Jurkat, Clone E6-1 (cell line): Measurements from ENCODE around the gene ZNF862.

Experiments used
- DNase-seq: peaks from one replicate; pipeline ENCODE4 v3.0.0-alpha.2; 2011; ENCODE audit warnings: low read depth, low spot score
- H3K4me3 ChIP-seq: 2 replicates; pipeline ENCODE4 v1.5.1; 2011; ENCODE audit warnings: mild to moderate bottlenecking, low read length, control low read depth, moderate library complexity

ZNF862 gene

DNA sequence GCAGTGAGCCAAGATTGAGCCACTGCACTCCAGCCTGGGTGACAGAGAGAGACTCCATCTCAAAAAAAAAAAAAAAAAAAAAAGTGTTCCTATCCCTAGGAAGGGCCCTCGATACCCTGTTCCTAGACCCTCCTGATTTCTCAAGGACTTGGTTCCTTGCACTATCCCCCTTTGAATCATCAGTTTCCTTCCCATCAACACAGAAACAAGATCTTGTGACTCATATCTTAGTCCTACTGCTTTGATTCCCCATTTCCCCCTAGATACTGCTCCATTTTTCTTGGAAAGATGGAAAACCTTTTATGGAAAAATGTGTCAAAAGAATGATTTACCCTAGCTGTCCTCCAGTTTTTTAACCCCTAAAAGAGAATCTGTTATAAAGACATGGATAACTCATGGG, 1.7 kb upstream of the ZNF862 start:
- DNase-seq: no peak
- H3K4me3 ChIP-seq: no peak overlapping the region

DNA sequence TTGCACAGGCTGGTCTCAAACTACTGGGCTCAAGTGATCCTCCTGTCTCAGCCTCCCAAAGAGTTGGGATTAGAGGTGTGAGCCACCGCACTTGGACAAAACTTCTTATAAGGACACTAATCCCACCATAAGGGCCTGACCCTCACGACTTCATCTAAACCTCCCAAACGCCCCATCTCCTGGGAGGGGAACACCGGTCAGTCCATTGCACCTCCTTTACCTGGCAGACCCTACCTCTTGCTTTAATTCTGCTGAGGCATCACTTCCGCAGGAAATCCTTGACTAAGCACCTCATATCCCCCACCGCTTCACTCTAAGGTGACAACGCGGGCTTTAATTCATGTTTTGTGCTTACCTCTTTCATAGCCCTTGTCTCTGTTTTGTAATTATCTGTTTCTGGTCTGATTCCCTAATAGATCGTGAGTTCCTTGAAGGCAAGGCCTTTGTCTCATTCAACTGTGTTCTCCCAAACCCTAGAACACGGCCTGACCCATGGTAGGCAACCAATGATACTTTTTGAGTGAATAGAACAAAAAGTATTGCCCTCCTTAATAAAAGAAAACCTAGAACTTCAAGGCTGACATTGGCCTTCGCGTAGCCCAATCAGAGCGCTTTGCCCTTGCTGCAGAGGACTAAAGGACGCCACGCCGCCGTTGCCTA, 481 bp upstream of the ZNF862 start:
- no peak for DNase-seq
- H3K4me3 ChIP-seq: no peak overlapping the region

DNA sequence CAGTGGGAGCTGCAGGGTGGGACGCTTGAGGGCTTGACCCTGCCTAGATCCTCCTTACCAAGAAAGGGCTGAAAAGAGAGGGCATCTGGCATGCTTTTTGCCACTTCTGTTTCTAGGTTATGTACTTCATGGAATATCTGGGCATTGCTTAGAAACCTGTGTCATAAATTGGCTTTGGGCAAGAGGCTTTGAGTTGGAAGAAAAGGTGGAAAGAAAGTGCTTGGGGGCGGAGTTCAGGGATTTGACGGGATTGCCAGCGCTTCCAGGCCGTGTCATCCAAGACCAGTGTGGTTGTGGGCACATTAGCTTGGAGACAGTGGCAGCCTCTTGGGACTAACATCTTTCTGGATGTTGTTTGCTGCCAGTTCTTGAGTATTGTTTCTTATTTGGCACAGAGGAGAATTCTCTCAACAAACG, 825 bp downstream of the ZNF862 start:
- peak overlapping the region; percentile 84 for H3K4me3 ChIP-seq
- DNase-seq: no peak

DNA sequence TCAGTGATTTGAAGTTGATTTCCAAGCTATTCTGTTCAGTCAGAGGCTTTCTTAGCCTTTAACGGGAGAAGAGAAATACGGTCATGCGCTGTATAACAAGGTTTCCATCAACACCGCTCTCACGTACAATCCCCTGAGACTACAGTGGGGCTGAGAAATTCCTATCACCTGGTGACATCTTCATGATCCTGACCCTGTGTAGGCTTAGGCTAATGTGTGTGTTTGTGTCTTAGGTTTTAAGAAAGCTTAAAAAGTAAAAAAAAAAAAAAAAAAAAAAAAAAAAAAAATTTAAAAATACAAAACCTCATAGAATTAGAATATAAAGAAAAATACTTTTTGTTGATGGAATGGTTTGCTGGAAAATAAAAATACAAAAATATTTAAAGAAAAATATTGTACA, 1.8 kb downstream of the ZNF862 start:
- DNase-seq: no peak
- no peak overlapping the region for H3K4me3 ChIP-seq

DNA sequence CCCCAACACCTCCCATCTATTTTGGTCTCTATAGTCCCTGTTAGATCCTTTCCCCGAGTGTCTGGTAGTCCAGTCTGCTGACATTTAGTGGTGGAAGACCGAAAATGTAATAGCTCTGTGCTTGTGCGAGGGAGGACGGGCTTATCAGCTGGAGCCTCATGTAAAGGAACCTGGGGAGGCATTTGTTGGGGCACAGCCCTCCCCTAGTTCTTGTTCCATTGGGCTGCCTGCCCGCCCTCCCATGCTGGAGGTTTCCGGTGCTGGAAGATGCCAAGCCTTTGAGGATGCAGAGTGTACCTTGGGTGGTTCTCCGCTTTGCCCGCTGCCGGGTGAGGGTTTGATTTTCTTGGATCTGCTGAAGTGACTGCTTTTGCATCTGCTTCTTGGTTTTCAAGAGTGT, 5.4 kb downstream of the ZNF862 start:
- no peak overlapping the region for H3K4me3 ChIP-seq
- no peak for DNase-seq

DNA sequence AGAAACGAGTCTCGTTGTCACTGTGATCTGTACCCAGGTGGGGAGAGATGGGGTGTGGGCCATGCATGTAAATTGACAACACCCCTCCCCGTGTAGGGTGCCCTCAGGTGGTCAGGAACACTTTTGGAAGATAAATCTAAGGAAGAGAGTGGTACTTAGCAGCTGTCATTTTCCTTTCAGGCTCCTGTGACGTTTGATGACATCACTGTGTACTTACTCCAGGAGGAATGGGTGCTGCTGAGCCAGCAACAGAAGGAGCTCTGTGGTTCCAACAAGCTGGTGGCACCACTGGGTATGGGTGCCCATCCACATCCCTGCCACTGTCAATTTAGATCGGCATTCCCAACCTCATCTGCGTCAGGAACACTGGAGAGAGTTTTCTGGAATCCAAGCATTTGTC, 6.3 kb downstream of the ZNF862 start:
- no peak for DNase-seq
- no peak overlapping the region for H3K4me3 ChIP-seq

DNA sequence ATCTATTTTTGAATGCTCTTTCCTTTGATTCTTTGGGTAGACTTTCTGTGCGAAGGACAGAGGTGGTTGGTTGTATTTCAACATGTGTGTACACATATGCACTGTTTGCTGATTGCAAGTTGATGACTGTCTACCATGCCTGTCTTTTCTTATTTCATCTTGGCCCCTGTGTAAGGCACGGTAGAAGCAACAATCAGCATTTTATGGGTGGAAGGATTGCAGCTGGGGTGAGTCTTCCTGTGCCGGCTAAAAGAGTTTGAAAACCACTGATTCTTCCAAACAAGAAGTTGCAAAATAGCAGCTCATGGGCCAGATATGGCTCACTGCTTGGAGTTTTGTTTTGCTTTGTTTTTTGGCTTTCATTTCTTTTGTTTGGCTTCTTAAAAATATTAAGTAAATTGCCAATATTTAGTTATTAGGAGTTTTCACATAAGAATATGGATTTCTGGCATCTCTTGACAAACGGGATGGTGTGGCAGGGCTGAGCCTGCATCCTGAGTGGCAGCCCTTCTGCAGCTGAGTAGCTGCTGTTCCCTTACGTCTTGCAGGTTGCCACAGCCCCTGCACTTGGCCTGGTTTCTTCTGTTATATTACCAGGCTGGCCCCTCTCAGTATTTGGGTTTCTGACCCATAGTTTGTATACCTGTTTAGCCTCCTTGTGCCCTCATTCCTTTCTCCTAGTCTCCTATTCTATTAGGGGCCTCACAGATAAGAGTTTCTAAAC, 7.2 kb downstream of the ZNF862 start:
- no peak for DNase-seq
- H3K4me3 ChIP-seq: no peak overlapping the region

DNA sequence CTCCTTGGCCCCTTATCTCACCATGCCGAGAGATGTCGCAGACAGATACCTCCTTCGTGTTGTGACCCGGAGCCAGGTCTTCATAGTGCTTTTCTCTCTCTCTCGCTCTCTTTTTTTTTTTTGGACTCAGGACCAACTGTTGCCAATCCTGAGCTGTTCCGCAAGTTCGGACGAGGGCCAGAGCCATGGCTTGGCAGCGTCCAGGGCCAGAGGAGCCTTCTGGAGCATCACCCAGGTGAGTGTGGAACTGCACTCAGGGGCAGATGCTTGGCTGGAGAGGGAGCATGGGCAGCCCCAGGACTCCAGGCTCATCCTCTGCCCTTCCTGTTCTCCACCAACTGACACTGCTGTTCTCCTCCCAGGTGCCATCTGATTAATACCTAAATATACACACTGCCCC, 7.8 kb downstream of the ZNF862 start:
- no peak for DNase-seq
- H3K4me3 ChIP-seq: no peak overlapping the region

DNA sequence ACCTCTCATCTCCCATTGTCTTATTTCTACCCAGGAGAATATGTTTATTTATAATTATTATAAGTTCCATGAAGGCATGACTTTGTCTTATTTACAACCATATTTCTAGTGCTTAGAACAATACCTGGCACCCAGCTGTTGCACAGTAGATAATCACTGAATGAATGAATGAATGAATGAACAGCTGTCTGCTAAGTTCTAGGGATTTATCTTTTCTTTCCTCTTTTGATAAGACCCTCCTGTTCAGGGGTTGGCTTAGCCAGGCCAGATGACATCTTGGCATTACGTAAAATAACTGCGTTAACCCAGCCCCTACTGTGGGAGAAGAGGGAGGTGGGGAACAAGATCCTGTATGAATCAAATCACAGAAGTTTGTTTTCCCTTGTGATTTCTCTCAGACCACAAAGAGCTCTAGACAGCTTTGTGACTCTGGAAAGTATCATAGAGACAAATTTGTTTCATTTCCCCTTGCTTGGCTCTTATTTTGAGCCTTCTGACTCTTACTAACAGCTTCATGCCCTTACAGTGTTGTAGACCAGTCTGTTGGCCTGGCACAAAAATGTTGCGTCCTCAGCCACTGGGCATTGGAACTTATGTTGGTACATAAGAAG, 8.4 kb downstream of the ZNF862 start:
- no peak overlapping the region for H3K4me3 ChIP-seq
- DNase-seq: no peak

DNA sequence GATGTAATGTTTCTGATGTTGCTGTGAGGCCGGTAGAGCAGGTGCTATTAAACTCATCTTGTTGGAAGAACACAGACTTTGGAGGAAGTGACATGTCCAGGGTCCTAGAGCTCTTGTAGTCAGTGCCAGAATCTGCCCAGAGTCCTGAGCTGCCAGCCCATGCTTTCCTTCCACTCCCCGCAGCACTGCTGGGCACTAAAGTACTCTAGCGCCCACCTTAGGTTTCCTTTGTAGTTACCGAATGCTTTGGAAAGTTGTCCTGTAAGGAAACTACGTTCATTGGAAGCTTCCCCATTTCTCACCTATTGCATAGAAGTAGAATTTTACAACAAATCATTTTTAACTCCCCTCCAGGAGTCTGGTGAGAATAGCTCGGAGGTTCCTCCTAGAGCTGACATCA, 11.0 kb downstream of the ZNF862 start:
- no peak overlapping the region for H3K4me3 ChIP-seq
- no peak for DNase-seq

DNA sequence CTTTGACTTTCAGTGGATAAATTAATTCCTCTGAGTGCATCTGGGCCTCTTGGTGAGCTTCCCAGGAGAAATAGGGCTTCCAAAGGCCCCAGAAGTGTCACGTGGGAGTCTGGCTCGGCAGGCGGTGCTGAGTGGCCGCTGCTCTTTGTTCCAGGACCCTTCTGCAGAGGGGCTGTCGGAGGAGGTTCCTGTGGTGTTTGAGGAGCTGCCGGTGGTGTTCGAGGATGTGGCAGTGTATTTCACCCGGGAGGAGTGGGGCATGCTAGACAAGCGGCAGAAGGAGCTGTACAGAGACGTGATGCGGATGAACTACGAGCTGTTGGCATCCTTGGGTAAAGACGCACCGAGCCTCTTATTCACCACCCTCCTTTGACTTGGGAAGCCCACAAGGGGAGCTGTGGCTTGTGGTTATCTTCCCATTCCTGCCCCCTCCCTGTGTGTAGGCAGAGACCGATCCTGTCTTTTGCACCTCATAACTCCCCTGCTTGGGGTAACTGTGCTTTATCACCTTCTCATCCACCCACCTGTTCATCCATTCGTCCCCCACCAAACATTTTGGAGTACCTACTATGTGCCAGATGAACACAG, 11.9 kb downstream of the ZNF862 start:
- no peak overlapping the region for H3K4me3 ChIP-seq
- DNase-seq: peak; percentile 75

DNA sequence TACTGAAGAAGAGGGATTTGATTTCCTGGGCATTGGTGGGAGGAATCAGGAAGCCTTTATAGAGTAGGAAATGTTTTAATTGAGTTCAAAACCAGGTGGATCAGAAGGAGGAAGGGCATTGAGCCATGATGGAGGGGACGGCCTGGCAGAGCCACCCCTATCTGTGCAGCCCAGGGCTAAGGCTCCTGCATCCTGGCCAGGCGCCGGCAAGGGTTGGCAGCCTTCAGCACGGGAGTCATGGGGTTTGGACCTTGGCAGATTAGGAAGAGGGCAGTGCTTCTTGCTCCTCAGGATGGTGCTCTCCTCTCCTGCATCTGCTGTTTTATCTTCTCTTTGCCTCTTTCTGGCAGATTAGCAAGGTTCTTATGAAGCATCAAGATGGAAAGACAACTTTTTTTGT, 12.5 kb downstream of the ZNF862 start:
- DNase-seq: no peak
- H3K4me3 ChIP-seq: no peak overlapping the region

DNA sequence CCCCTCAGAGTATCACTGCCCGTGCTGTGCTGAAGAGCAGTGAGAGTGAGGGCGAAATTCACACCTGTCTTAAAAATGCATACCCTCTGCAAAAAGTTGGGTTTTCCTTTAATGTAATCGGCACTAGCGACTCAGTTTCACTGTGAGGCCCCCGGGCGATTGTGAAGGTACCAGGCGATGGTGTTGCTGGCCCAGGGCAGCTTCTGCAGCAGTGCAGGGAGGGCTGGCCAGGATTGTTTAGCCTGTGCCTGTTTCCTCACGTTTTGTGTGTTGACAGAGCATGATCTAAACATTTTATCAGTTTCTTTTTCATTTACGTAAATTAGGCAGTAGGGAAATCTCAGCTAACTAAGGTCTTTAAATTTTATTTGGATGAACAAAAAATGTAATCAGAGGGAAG, 13.3 kb downstream of the ZNF862 start:
- no peak for DNase-seq
- no peak overlapping the region for H3K4me3 ChIP-seq

DNA sequence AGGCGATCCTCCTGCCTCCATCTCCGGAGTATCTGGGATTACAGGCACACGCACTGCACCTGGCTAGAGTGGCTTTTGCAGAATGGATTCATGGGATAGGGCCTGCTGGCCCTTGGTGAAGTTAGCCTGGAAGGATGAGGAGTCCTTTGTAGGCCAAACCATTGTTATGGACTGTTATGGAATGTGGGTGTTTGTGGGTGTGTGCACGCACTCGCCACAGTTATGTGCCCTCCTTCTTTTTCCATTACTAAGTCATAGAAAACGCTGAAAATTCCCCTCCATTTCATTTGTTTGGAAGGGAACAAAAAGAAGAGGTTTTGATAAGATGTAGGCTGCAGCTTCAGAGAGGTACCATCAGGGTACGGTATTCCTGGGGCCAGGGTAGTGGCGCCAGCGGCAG, 15.0 kb downstream of the ZNF862 start:
- DNase-seq: no peak
- no peak overlapping the region for H3K4me3 ChIP-seq

DNA sequence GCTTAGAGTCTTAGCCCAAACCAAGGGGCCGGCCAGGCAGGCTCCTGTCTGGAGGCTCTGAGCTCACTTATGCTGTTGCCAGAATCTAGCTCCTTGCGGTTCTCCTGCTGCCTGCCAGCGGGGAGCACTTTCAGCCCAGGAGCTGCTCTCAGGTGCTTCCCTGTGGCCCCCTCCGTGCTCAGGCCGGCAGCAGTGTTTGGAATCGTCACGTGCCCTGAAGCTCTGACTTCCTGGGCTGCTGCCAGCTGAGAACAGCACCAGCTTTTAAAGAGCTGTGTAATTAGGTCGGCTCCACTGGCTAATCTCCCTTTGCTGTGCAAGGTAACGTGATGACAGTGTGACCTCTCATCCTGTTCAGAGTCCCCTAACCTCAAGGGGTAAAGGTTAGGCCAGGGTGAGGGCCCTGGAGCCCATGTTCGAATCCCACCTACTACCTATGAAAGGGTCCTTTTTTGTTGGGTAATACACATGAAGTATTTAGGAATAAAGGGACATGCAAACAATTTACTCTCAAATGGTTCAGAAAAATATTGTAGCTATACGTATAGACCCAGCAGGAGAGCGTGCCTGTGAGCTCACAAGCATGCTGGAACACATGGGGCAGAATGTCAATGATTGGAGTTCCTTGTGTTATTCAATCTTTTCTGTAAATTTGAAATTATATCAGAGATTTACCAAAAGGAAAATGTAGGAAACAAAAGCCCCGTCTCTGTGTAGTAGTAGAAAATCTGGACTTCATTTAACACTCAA, 16.6 kb downstream of the ZNF862 start:
- peak; percentile 71 for DNase-seq
- H3K4me3 ChIP-seq: no peak overlapping the region

DNA sequence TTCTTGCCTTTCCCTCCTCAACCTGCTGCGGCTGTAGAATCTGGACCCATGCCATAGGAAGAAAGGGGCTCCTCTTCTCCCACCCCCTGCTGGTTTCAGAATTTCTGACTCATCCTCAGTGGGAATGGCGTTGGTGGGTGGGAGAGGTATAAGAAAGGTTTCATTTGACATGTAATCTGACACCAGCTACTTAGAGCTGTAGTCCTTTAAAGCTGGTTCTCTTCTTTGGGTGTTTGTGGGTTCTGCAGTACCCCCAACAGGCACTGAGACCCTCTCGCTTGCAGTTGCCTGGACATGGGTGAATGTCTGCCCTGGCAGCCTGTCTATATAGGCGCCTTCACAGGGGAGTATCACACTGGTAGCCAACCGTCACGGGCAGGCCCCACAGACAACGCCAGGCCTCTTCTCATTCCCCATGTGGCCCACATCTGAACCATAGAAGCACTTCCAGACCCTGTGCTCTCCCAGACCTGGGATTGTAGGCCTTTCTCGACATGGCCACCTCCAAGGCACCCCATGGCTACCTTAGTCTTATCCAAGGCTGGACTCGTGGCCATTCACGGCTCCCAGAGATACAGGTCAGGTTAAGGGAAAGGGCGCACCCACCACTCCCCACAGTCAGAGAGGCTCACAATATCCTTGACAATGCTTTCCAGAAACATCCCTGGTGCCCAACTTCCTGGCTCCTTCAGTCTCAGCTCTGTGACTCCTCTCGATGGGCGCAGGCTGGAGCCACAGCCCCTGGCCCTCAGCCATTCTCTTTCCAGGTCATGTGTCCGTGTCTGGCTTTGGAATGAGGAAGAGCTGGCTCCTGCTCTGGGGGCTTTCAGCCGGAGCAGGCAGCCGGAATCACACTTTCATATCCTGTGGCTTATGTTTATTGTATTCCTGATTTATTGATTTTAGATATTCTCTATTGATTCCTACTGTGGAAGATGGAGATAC, 17.5 kb downstream of the ZNF862 start:
- no peak overlapping the region for H3K4me3 ChIP-seq
- DNase-seq: no peak

DNA sequence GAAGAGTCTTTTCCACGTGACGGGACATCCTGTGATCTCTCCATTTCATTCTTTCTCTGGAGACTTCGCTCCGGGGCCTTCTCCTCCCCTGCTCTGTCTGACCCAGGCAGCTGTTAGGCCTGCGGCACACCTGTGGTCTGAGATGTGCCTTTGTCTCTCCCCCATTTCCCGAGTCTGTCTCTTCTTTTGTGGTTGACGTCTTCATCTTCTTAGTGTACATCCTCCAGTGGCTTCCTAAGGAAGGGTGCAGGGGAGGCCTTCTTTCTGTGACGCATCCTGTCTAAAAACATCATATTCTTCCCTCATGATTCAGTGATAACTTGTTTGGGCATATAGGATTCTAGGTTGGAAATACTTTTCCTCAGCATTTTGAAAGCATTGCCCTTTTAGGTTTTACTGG, 18.4 kb downstream of the ZNF862 start:
- peak; percentile 97 for DNase-seq
- H3K4me3 ChIP-seq: no peak overlapping the region

DNA sequence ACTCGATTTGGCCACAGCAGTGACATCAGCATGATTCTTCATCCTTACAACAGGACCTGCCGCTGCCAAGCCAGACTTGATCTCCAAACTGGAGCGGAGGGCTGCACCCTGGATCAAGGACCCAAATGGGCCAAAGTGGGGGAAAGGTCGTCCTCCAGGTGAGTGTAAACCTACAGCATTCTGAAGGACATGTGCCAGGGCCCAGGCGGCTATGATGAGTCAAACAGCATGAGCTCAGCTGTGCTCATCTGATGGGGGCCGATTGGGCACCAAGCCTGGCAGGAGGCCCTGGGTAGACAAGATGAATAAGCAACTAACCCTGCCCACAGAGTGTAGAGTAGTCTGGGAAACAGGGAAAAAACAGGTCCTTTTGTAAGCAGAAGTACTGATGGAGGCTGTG, 21.2 kb downstream of the ZNF862 start:
- no peak for DNase-seq
- no peak overlapping the region for H3K4me3 ChIP-seq

DNA sequence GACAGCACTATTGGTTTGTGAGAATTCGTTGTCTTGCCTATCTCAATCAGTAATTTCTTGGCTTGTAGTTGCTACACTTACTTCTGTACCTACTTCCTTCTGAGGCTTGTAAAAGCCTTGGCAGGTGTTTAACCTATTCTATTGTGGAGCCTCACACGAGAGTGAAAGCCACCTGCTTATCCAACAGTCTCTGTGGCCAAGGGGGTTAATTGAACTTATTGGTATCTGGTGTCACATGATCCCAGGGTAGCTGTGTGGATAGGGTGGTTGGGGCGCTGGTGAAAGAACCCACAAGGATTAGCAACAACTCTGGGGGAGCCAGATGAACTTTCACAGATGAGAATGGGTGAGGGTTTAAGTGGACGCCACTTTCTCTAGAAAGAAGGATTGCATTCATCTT, 21.7 kb downstream of the ZNF862 start:
- no peak overlapping the region for H3K4me3 ChIP-seq
- peak; percentile 86 for DNase-seq
